ENCODE measurements around the gene PPP2R2B. TPM values are rescaled to one million over a fixed set of nuclear protein-coding genes. Genes with fewer than 3 reads are reported as not detected.
A peak's percentile ranks its signal among the peaks of the same experiment; 100 is the strongest.

PPP2R2B gene
- total RNA-seq: 10 to 100 TPM; 15.0 to 27.3 TPM
- 1 to 10 TPM; 2.0 to 9.0 TPM for polyA plus RNA-seq
- long read RNA-seq, donor 1, full-length matches to known transcripts: 55 of 96 reads
- long read RNA-seq, donor 1, partial matches to known transcripts: 9 of 96 reads
- long read RNA-seq, donor 1, other reads (novel, unspliced or antisense): 32 of 96 reads
- long read RNA-seq, donor 2, partial matches to known transcripts: 1 of 12 reads
- long read RNA-seq, donor 2, other reads (novel, unspliced or antisense): 7 of 12 reads

DNA sequence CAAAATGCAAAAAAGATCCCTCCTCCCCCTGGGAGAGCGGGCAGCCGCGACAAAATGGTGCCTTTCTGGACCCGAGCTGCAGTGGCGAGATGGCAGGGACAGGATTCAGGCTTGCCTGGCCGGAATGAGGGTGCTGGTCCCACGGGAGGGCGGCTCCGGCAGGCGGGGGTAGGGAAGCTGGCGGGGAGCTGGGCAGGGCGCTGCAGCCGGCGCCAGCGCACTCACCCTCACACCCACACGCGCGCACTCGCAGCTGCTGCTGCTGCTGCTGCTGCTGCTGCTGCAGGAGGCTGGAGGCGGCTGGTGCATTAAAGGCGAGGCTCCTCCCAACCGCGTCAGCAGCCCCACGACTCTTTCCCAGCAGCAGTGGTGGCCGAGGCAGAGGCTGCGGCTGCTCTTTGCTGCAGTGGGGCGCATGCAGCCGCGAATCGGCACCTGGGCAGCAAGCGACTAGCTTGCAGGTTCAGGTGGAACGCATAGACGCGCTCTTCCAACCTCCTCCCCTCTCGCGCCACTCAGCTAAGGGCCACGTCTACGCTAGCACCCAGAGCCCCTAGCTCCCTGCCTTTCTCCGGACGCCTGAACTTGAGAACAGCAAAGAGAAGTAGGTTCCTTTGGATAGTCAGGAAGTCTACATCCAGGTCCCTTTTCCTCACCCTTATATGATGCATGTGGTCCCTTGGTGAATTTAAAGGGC, at the start of gene PPP2R2B:
PPP2R2B (minus strand) TSS at position 282 of the 697 bp plus-strand sequence.
- Histone ChIP-seq H3K27me3 (ENCODE audit: control insufficient read depth in 1 of 2, insufficient read depth in 2 of 2, low read length in 1 of 2) (no peaks in the 10 kb centered on the region), H3K36me3 (ENCODE audit: control insufficient read depth in 1 of 2, insufficient read depth in 2 of 2, low read length in 1 of 2) (no peaks in the 10 kb centered on the region), H3K27ac (ENCODE audit: low read depth in 1 of 2, low read length in 2 of 2) (peak within 1 kb of the TSS in 1 of 2 donors; percentile 78), H3K4me1 (ENCODE audit: control insufficient read depth in 1 of 2, insufficient read depth in 2 of 2, low read length in 2 of 2) (peaks cover 0 to 6% of the 10 kb centered on the region in 2 donors), H3K9me3 (ENCODE audit: control insufficient read depth, low read length) (no peaks in the 10 kb centered on the region), H3K4me3 (ENCODE audit: low read length in 2 of 2) (peak within 1 kb of the TSS; percentile 79 to 89)
- DNase-seq (peak; percentile 78 to 89), ATAC-seq (ENCODE audit: low FRiP score) (peak; percentile 84)
- 1% methylated on average over 33 to 40 of the region's 40 CpGs for WGBS, 2 donors
- intact Hi-C loops (cut with DNase I): loop anchor here in 1 of 2 donors (5.0 to 10.0 kb wide), 5 partner anchors 46 to 334 kb away; no protein-coding TSS in a partner anchor

DNA sequence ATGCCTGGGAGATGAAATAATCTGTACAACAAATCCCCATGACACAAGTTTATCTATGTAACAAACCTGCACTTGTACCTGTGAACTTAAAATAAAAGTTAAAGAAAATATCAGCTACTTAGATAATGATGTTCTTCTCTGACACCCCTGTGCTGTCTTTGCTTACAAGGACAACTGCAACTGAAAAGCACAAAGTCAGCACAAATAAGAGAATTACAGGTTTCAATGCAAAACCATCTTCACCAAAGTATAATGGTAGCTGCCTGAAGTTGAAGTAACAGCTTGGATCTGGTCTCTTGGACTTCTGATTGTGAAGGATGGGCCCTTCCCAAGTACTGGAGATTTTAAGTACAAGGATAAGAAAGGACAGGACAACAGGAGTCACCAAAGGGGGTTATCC, 45.6 kb upstream of the PPP2R2B start:
- H3K4me1 ChIP-seq (ENCODE audit: control insufficient read depth in 1 of 2, insufficient read depth in 2 of 2, low read length in 2 of 2): no peaks in the 10 kb centered on the region
- intact Hi-C loops (cut with DNase I): no loop called here
- no peaks in the 10 kb centered on the region for H3K27me3 ChIP-seq (ENCODE audit: control insufficient read depth in 1 of 2, insufficient read depth in 2 of 2, low read length in 1 of 2)
- H3K9me3 ChIP-seq (ENCODE audit: control insufficient read depth, low read length): no peaks in the 10 kb centered on the region
- ATAC-seq (ENCODE audit: low FRiP score) (no peak), DNase-seq (no peak)
- no peaks in the 10 kb centered on the region for H3K36me3 ChIP-seq (ENCODE audit: control insufficient read depth in 1 of 2, insufficient read depth in 2 of 2, low read length in 1 of 2)
- H3K4me3 ChIP-seq (ENCODE audit: low read length in 2 of 2): no peak overlapping the region
- H3K27ac ChIP-seq (ENCODE audit: low read depth in 1 of 2, low read length in 2 of 2): no peak overlapping the region

DNA sequence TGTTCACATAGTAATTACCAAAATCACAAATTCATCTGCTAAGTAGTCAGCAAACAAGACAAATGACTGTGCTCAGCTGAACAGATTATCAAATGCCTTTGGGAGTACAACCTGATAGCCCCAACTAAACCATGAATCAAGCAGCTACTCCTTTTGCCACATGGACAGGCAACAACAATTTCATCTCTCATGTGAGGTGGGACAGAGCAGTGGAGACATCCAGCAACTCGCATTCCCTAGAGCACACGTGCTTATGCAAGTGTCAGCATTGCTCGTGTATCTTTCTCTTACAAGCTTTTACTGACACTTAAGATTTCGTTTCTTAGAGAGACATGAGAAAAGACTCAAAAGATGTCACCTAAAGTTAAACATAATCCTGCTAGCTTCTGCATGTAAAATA, 42.7 kb upstream of the PPP2R2B start:
- no peaks in the 10 kb centered on the region for H3K4me1 ChIP-seq (ENCODE audit: control insufficient read depth in 1 of 2, insufficient read depth in 2 of 2, low read length in 2 of 2)
- H3K27me3 ChIP-seq (ENCODE audit: control insufficient read depth in 1 of 2, insufficient read depth in 2 of 2, low read length in 1 of 2): no peaks in the 10 kb centered on the region
- intact Hi-C loops (cut with DNase I): no loop called here
- H3K36me3 ChIP-seq (ENCODE audit: control insufficient read depth in 1 of 2, insufficient read depth in 2 of 2, low read length in 1 of 2): no peaks in the 10 kb centered on the region
- H3K27ac ChIP-seq (ENCODE audit: low read depth in 1 of 2, low read length in 2 of 2): no peak overlapping the region
- ATAC-seq (ENCODE audit: low FRiP score): no peak
- DNase-seq: no peak
- H3K9me3 ChIP-seq (ENCODE audit: control insufficient read depth, low read length): no peaks in the 10 kb centered on the region
- WGBS, 2 donors: 58 to 59% methylated on average over 4 of the region's 4 CpGs
- H3K4me3 ChIP-seq (ENCODE audit: low read length in 2 of 2): no peak overlapping the region

DNA sequence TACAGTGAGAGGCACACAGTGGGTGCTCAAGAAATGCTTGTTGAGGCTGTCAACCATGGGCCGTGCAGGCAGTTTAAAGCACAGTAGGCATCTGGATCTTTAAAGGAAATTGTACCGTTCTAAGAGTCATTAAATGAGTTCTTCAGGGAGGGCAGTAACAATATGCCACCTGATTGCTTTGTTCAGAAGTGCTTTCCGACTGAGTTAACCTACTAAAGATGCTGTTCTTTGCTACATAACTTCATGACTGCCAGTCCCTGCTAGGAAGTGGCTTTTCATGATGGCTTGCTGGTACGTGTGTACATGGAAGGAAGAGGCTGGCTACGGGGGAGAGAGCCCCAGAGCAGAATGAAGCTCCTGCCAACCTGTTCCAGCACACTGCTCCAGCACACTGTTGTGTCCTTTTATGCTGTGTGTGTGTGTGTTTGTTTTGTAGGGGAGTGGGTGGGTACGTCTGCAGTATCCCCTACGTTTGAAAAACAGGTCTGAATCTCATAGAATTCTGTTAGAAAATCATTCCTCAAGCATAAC, 41.9 kb upstream of the PPP2R2B start:
- no peaks in the 10 kb centered on the region for H3K36me3 ChIP-seq (ENCODE audit: control insufficient read depth in 1 of 2, insufficient read depth in 2 of 2, low read length in 1 of 2)
- no peaks in the 10 kb centered on the region for H3K4me1 ChIP-seq (ENCODE audit: control insufficient read depth in 1 of 2, insufficient read depth in 2 of 2, low read length in 2 of 2)
- 51 to 52% methylated on average over 7 of the region's 7 CpGs for WGBS, 2 donors
- no peak overlapping the region for H3K4me3 ChIP-seq (ENCODE audit: low read length in 2 of 2)
- H3K27ac ChIP-seq (ENCODE audit: low read depth in 1 of 2, low read length in 2 of 2): no peak overlapping the region
- intact Hi-C loops (cut with DNase I): no loop called here
- no peak for ATAC-seq (ENCODE audit: low FRiP score)
- no peak for DNase-seq
- H3K27me3 ChIP-seq (ENCODE audit: control insufficient read depth in 1 of 2, insufficient read depth in 2 of 2, low read length in 1 of 2): no peaks in the 10 kb centered on the region
- no peaks in the 10 kb centered on the region for H3K9me3 ChIP-seq (ENCODE audit: control insufficient read depth, low read length)

DNA sequence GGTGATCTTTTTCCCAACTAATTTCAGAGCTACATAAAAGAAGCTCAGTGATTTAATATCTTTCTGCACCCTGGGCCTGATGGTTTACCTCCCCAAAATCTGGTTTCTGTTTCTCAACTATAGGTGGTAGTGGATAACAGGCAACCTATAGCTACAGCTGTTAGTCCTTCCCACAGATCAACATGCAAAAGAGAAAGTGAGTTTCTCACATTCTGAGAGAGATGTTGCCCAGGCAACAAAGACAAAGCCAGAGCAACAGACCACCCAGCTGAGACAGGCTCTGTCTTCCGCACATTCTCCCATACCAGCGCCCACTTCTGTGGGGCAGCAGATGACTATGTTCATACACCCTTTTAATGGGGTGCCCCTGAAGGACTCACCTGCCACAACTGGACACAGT, 40.7 kb upstream of the PPP2R2B start:
- H3K27ac ChIP-seq (ENCODE audit: low read depth in 1 of 2, low read length in 2 of 2): no peak overlapping the region
- no peaks in the 10 kb centered on the region for H3K27me3 ChIP-seq (ENCODE audit: control insufficient read depth in 1 of 2, insufficient read depth in 2 of 2, low read length in 1 of 2)
- no peak for DNase-seq
- WGBS, 2 donors: 47 to 57% methylated on average over 2 of the region's 2 CpGs
- no peak for ATAC-seq (ENCODE audit: low FRiP score)
- H3K36me3 ChIP-seq (ENCODE audit: control insufficient read depth in 1 of 2, insufficient read depth in 2 of 2, low read length in 1 of 2): no peaks in the 10 kb centered on the region
- intact Hi-C loops (cut with DNase I): no loop called here
- H3K4me1 ChIP-seq (ENCODE audit: control insufficient read depth in 1 of 2, insufficient read depth in 2 of 2, low read length in 2 of 2): no peaks in the 10 kb centered on the region
- no peaks in the 10 kb centered on the region for H3K9me3 ChIP-seq (ENCODE audit: control insufficient read depth, low read length)
- no peak overlapping the region for H3K4me3 ChIP-seq (ENCODE audit: low read length in 2 of 2)

DNA sequence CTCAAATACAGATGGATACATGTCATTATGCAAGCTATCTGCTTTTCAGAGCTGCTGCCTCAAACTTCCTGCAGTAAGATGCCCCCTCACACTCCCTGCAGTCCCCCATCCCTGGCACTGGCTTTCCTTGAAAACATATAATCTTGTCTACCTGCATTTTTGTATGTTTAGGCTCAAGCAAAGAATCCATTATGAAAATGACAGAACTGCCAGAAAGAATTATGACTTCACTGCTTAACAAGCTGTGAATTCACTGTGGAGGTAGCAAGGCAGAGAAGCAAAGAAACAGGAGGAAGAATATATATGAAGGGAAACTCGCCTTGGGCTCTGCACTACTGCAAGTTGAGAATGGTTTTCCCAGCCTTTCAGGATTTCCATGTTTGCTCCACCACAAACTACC, 39.4 kb upstream of the PPP2R2B start:
- no peak for ATAC-seq (ENCODE audit: low FRiP score)
- no peaks in the 10 kb centered on the region for H3K36me3 ChIP-seq (ENCODE audit: control insufficient read depth in 1 of 2, insufficient read depth in 2 of 2, low read length in 1 of 2)
- no peak overlapping the region for H3K4me3 ChIP-seq (ENCODE audit: low read length in 2 of 2)
- no peaks in the 10 kb centered on the region for H3K27me3 ChIP-seq (ENCODE audit: control insufficient read depth in 1 of 2, insufficient read depth in 2 of 2, low read length in 1 of 2)
- H3K4me1 ChIP-seq (ENCODE audit: control insufficient read depth in 1 of 2, insufficient read depth in 2 of 2, low read length in 2 of 2): no peaks in the 10 kb centered on the region
- H3K27ac ChIP-seq (ENCODE audit: low read depth in 1 of 2, low read length in 2 of 2): no peak overlapping the region
- DNase-seq: no peak
- H3K9me3 ChIP-seq (ENCODE audit: control insufficient read depth, low read length): no peaks in the 10 kb centered on the region
- 44 to 52% methylated on average over 1 of the region's 1 CpG for WGBS, 2 donors
- intact Hi-C loops (cut with DNase I): no loop called here

DNA sequence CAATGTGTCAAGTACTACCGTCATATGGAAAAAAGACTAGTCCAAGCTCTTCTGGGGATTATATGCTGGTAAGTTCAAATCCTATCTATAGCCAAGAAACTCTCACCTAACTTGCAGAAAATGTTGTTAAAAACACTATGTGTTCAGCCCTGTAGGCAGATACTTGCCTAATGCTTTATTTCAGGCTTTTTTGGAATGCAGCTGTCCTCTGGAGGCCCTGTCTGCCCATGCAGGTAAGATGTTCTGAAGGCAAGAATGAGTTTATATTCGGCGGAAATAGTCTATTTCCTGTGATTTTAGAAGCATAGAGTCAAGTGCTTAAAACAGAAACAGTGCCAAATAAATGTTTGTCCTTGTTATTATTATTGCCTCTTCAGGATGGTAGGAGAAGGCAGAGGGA, 34.3 kb upstream of the PPP2R2B start:
- ATAC-seq (ENCODE audit: low FRiP score): no peak

DNA sequence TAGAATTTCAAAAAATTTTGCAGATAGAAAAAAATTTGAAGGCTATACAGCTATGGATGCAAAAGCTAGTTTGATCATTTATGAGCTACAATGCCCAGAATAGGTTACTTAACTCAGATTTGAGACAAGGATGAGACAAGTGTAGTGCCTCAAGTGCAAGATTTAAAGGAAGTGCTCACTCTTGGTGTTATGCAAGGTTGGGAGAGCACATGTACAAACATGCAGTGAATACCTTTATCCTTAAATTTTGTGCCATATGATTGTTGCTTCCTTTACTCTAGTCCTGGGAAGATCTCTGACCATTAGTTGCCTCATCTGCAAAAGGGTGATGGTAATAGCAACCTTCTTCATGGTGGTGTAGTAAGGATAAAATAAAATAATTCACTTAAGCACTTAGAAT, 31.7 kb upstream of the PPP2R2B start:
- no peaks in the 10 kb centered on the region for H3K4me1 ChIP-seq (ENCODE audit: control insufficient read depth in 1 of 2, insufficient read depth in 2 of 2, low read length in 2 of 2)
- no peaks in the 10 kb centered on the region for H3K36me3 ChIP-seq (ENCODE audit: control insufficient read depth in 1 of 2, insufficient read depth in 2 of 2, low read length in 1 of 2)
- H3K4me3 ChIP-seq (ENCODE audit: low read length in 2 of 2): no peak overlapping the region
- H3K27me3 ChIP-seq (ENCODE audit: control insufficient read depth in 1 of 2, insufficient read depth in 2 of 2, low read length in 1 of 2): no peaks in the 10 kb centered on the region
- H3K9me3 ChIP-seq (ENCODE audit: control insufficient read depth, low read length): no peaks in the 10 kb centered on the region
- DNase-seq (no peak), ATAC-seq (ENCODE audit: low FRiP score) (no peak)
- intact Hi-C loops (cut with DNase I): no loop called here
- no peak overlapping the region for H3K27ac ChIP-seq (ENCODE audit: low read depth in 1 of 2, low read length in 2 of 2)

More for the DNA sequence above, 34.3 kb upstream of the PPP2R2B start:
- H3K27me3 ChIP-seq (ENCODE audit: control insufficient read depth in 1 of 2, insufficient read depth in 2 of 2, low read length in 1 of 2): no peaks in the 10 kb centered on the region
- H3K36me3 ChIP-seq (ENCODE audit: control insufficient read depth in 1 of 2, insufficient read depth in 2 of 2, low read length in 1 of 2): no peaks in the 10 kb centered on the region
- 88 to 92% methylated on average over 3 of the region's 3 CpGs for WGBS, 2 donors
- no peaks in the 10 kb centered on the region for H3K9me3 ChIP-seq (ENCODE audit: control insufficient read depth, low read length)
- H3K27ac ChIP-seq (ENCODE audit: low read depth in 1 of 2, low read length in 2 of 2): no peak overlapping the region
- DNase-seq: no peak
- intact Hi-C loops (cut with DNase I): no loop called here
- H3K4me3 ChIP-seq (ENCODE audit: low read length in 2 of 2): no peak overlapping the region
- H3K4me1 ChIP-seq (ENCODE audit: control insufficient read depth in 1 of 2, insufficient read depth in 2 of 2, low read length in 2 of 2): no peaks in the 10 kb centered on the region

Measured in aorta (tissue), 5 donors.